ENCODE results near the gene MED10. TPM values are rescaled to one million over a fixed set of nuclear protein-coding genes. Genes with fewer than 3 reads are reported as not detected.

MED10 gene
- total RNA-seq, 3 donors from 2014 or later: 24.7 to 44.9 (median 27.2) TPM

DNA sequence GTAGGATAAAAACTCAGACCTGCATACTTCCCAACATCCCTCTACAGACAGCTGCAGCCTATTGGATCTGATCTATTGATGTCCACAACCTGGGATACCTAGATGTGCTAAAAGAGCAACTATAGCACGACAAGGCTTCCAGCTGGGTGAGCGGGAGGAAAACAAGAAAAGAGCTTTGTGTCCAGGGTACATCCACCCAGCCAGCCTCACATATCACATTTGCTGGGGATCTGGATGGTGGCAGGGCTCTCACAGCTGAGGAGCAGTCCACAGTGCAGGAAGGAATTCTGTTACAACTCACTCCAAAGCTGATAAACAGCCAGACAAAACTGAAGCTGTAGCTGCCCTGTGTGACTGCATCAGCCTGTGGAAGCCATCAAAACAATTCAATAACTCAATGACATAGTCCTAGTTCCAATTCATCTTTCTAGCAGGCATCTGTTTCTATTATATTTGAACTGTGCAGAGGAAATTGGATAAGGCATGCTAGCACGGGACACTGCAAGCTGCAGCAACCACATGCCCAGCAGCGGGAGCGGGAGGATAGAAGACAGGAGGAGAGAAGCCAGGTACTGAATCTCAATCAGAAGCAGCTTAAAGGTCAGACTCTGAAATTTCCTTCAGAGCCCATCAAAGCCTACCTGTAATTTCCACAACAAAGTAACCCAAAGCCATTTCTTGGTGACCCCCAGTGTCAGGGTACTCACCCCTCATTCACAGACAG, 45.0 kb downstream of the MED10 start:
- DNase-seq: no peak
- intact Hi-C loops (cut with DNase I, micrococcal nuclease): no loop called here
- ATAC-seq: no peak

GRCh38 chr5:6328173-6328572, 50.2 kb downstream of the MED10 start:
- TF ChIP-seq CTCF (IDR thresholded peaks at IDR 0.05): no peak
- DNase-seq (peak in 1 of 3 donors; percentile 33), ATAC-seq (no peak)
- Histone ChIP-seq H3K36me3 (ENCODE audit: low read depth) (no peaks in the 10 kb centered on the region), H3K9me3 (peaks cover 14% of the 10 kb centered on the region), H3K4me3 (no peak overlapping the region), H3K4me1 (ENCODE audit: low read depth) (no peaks in the 10 kb centered on the region)
- intact Hi-C loops (cut with DNase I, micrococcal nuclease): no loop called here

More for the DNA sequence above, 45.0 kb downstream of the MED10 start:
- no peaks in the 10 kb centered on the region for H3K4me1 ChIP-seq (ENCODE audit: low read depth)
- H3K9me3 ChIP-seq: peaks cover 14% of the 10 kb centered on the region
- no peaks in the 10 kb centered on the region for H3K36me3 ChIP-seq (ENCODE audit: low read depth)
- no peak for TF ChIP-seq CTCF (IDR thresholded peaks at IDR 0.05)
- no peak overlapping the region for H3K4me3 ChIP-seq

- Histone ChIP-seq H3K4me3 (no peak overlapping the region), H3K4me1 (ENCODE audit: low read depth) (no peaks in the 10 kb centered on the region), H3K36me3 (ENCODE audit: low read depth) (no peaks in the 10 kb centered on the region), H3K9me3 (peaks cover 14% of the 10 kb centered on the region)
- DNase-seq (no peak), ATAC-seq (no peak)
- no peak for TF ChIP-seq CTCF (IDR thresholded peaks at IDR 0.05)
- intact Hi-C loops (cut with DNase I, micrococcal nuclease): no loop called here
These were observed 51.6 kb downstream of the MED10 start for GRCh38 chr5:6326776-6327175.

DNA sequence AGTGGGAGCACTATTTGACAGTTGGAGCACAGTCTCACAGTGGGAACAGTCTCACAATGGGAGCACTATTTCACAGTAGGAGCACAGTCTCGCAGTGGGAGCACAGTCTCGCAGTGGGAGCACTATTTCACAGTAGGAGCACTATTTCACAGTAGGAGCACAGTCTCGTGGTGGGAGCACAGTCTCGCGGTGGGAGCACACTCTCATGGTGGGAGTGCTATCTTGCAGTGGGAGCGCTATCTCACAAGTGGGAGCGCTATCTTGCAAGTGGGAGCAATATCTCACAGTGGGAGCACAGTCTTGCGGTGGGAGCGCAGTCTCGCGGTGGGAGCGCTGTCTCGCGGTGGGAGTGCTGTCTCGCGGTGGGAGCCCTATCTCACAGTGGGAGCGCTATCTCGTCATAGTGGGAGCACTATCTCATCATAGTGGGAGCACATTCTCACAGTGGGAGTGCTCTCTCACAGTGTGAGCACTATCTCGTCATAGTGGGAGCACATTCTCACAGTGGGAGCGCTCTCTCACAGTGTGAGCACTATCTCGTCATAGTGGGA, 56.1 kb downstream of the MED10 start:
- Histone ChIP-seq H3K4me3 (no peak overlapping the region), H3K9me3 (no peaks in the 10 kb centered on the region), H3K36me3 (ENCODE audit: low read depth) (no peaks in the 10 kb centered on the region), H3K4me1 (ENCODE audit: low read depth) (no peaks in the 10 kb centered on the region)
- DNase-seq: no peak
- no peak for ATAC-seq
- intact Hi-C loops (cut with DNase I, micrococcal nuclease): no loop called here
- no peak for TF ChIP-seq CTCF (IDR thresholded peaks at IDR 0.05)

Other genes starting within 250 kb of the MED10 start
- 1 to 10 TPM in 1 of 3 donors, under 1 TPM in 2; 0.19 to 4.1 (median 0.26) TPM for gene UBE2QL1, start 70.3 kb upstream of the MED10 start, total RNA-seq